H1 (cell line): ENCODE data around the gene RAB30. TPM values are rescaled to one million over a fixed set of nuclear protein-coding genes. Genes with fewer than 3 reads are reported as not detected.

Source experiments
- CTCF ChIA-PET: fragments of 300-600 bp; sonication (Branson Sonifier 250); formaldehyde crosslinking; loops from one replicate; lab custom pipeline; 2021; ENCODE audit not compliant: partially characterized antibody; lab: Charles Lee
- POLR2A ChIA-PET: fragments of 300-600 bp; sonication (Branson Sonifier 250); formaldehyde crosslinking; loops from one replicate; lab custom pipeline; 2021; ENCODE audit warnings: inconsistent platforms; ENCODE audit not compliant: partially characterized antibody; lab: Charles Lee
- DNase-seq, 2 experiments: peaks; one replicate each; pipeline versions ENCODE4 v3.0.0 to v3.0.0-alpha.2; 2010 to 2022; ENCODE audit warnings: low spot score in 2 of 2, low read depth in 1 of 2, mixed read lengths in 1 of 2
- FAIRE-seq: peaks from 2 replicates; lab custom pipeline; 2011; peaks lifted over from hg19 to GRCh38; lab: Jason Lieb, UNC
- H2AFZ ChIP-seq: 2 replicates; pipeline ENCODE4 v1.8.1; 2012; ENCODE audit warnings: low read length, inconsistent platforms
- H2AK5ac ChIP-seq: 2 replicates; pipeline ENCODE4 v1.6.1; 2013; ENCODE audit warnings: low read depth, low read length
- H2BK120ac ChIP-seq: replicated peaks from 2 replicates; pipeline ENCODE3; 2013; ENCODE audit warnings: low read depth, low read length, inconsistent platforms
- H2BK12ac ChIP-seq: 2 replicates; pipeline ENCODE4 v1.6.1; 2013; ENCODE audit warnings: low read depth, low read length
- H2BK15ac ChIP-seq: 2 replicates; pipeline ENCODE4 v1.6.1; 2013; ENCODE audit warnings: low read length
- H2BK20ac ChIP-seq: 2 replicates; pipeline ENCODE4 v1.6.1; 2013; ENCODE audit warnings: low read length
- H2BK5ac ChIP-seq: 2 replicates; pipeline ENCODE4 v1.6.1; 2013; ENCODE audit warnings: low read depth, low read length
- H3K14ac ChIP-seq: 2 replicates; pipeline ENCODE4 v1.6.1; 2013; ENCODE audit warnings: inconsistent platforms; ENCODE audit not compliant: insufficient read length
- H3K18ac ChIP-seq: 2 replicates; pipeline ENCODE4 v1.6.1; 2013; ENCODE audit warnings: low read length; ENCODE audit errors: extremely low read depth
- H3K23ac ChIP-seq: 2 replicates; pipeline ENCODE4 v1.6.1; 2013; ENCODE audit warnings: inconsistent platforms; ENCODE audit not compliant: insufficient read length
- H3K23me2 ChIP-seq: 2 replicates; pipeline ENCODE4 v1.6.1; 2013; ENCODE audit warnings: low read depth, low read length
- H3K27ac ChIP-seq: 2 replicates; pipeline ENCODE4 v1.6.1; 2011; ENCODE audit warnings: low read depth, low read length, inconsistent platforms
- H3K27me3 ChIP-seq, 4 experiments: replicated peaks in 1 of 4; 1 replicate in 1 of 4; 2 replicates in 3 of 4; pipeline versions ENCODE4 v1.6.1 to v1.8.1; 2011 to 2013; ENCODE audit warnings: low read length in 3 of 4, mild to moderate bottlenecking in 3 of 4, inconsistent platforms in 2 of 4, mixed read lengths in 2 of 4, moderate library complexity in 1 of 4; ENCODE audit not compliant: control insufficient read depth in 3 of 4, insufficient read depth in 3 of 4; ENCODE audit errors: extremely low read depth in 1 of 4
- H3K36me3 ChIP-seq, 4 experiments: 2 replicates each; pipeline versions ENCODE4 v1.6.1 to v1.8.1; 2011 to 2013; ENCODE audit warnings: mild to moderate bottlenecking in 4 of 4, low read length in 3 of 4, moderate library complexity in 2 of 4, control low read depth in 1 of 4, inconsistent platforms in 1 of 4; ENCODE audit not compliant: insufficient read depth in 4 of 4, control insufficient read depth in 2 of 4
- H3K4ac ChIP-seq: replicated peaks from 2 replicates; pipeline ENCODE3; 2013; ENCODE audit warnings: low read length, low read depth, mixed read lengths, inconsistent platforms; ENCODE audit not compliant: insufficient read length
- H3K4me1 ChIP-seq, 4 experiments: replicated peaks in 1 of 4; 1 replicate in 1 of 4; 2 replicates in 3 of 4; pipeline versions ENCODE4 v1.6.1 to v1.8.1; 2011 to 2013; ENCODE audit warnings: low read length in 3 of 4, inconsistent platforms in 2 of 4, mixed read lengths in 1 of 4; ENCODE audit not compliant: insufficient read depth in 4 of 4, control insufficient read depth in 3 of 4
- H3K4me2 ChIP-seq, 2 experiments: 2 replicates each; pipeline versions ENCODE4 v1.6.1 to v1.8.1; 2011 to 2013; ENCODE audit warnings: low read depth in 2 of 2, low read length in 2 of 2, control low read depth in 1 of 2, inconsistent platforms in 1 of 2, mild to moderate bottlenecking in 1 of 2; ENCODE audit not compliant: insufficient read depth in 1 of 2
- H3K4me3 ChIP-seq, 4 experiments: fragments of 200-600, 300-600 bp in 1 of 4; sonication (generic), shearing (Covaris generic), sonication (Bioruptor Twin) in 1 of 4; 2 replicates each; pipeline versions ENCODE4 v1.5.1 to v1.8.1; 2011 to 2016; ENCODE audit warnings: low read length in 4 of 4, low read depth in 3 of 4, control low read depth in 2 of 4, inconsistent platforms in 2 of 4, mild to moderate bottlenecking in 2 of 4, mixed read lengths in 1 of 4, moderate library complexity in 1 of 4; ENCODE audit not compliant: insufficient read depth in 2 of 4; ENCODE audit errors: extremely low read depth in 1 of 4
- H3K56ac ChIP-seq: replicated peaks from 2 replicates; pipeline ENCODE3; 2013; ENCODE audit warnings: low read depth, mild to moderate bottlenecking, mixed read lengths, low read length, inconsistent platforms; ENCODE audit not compliant: insufficient read length
- H3K79me1 ChIP-seq: 2 replicates; pipeline ENCODE4 v1.6.1; 2013; ENCODE audit warnings: low read depth, low read length, control low read depth
- H3K79me2 ChIP-seq, 2 experiments: 2 replicates each; pipeline versions ENCODE4 v1.6.1 to v1.8.1; 2012 to 2013; ENCODE audit warnings: low read length in 2 of 2, mild to moderate bottlenecking in 2 of 2, inconsistent platforms in 1 of 2; ENCODE audit not compliant: insufficient read depth in 2 of 2, control insufficient read depth in 1 of 2
- H3K9ac ChIP-seq, 4 experiments: replicated peaks in 1 of 4; 1 replicate in 1 of 4; 2 replicates in 3 of 4; pipeline versions ENCODE4 v1.6.1 to v1.8.1; 2011 to 2013; ENCODE audit warnings: low read depth in 3 of 4, low read length in 3 of 4, control low read depth in 2 of 4, mild to moderate bottlenecking in 2 of 4, moderate library complexity in 2 of 4, inconsistent platforms in 1 of 4; ENCODE audit errors: extremely low read depth in 1 of 4
- H3K9me3 ChIP-seq, 2 experiments: 2 replicates each; pipeline versions ENCODE4 v1.6.1 to v1.8.1; 2012 to 2013; ENCODE audit warnings: mild to moderate bottlenecking in 2 of 2, moderate library complexity in 2 of 2, control low read depth in 1 of 2, inconsistent platforms in 1 of 2, low read depth in 1 of 2, low read length in 1 of 2, mixed read lengths in 1 of 2; ENCODE audit not compliant: insufficient read depth in 2 of 2
- H4K20me1 ChIP-seq, 2 experiments: replicated peaks in 1 of 2; 2 replicates each; pipeline versions ENCODE3 to v1.8.1; 2011 to 2013; ENCODE audit warnings: inconsistent platforms in 2 of 2, low read length in 2 of 2, mild to moderate bottlenecking in 1 of 2; ENCODE audit not compliant: insufficient read depth in 2 of 2, control insufficient read depth in 1 of 2
- H4K5ac ChIP-seq: 2 replicates; pipeline ENCODE4 v1.6.1; 2013; ENCODE audit warnings: low read length, low read depth, mixed read lengths, inconsistent platforms; ENCODE audit not compliant: insufficient read length
- H4K8ac ChIP-seq: 2 replicates; pipeline ENCODE4 v1.8.0; 2013; ENCODE audit warnings: mild to moderate bottlenecking, moderate library complexity, low read length, inconsistent platforms; ENCODE audit not compliant: insufficient read depth; ENCODE audit errors: extremely low read depth
- H4K91ac ChIP-seq: replicated peaks from 2 replicates; pipeline ENCODE3; 2013; ENCODE audit warnings: low read length, mixed read lengths, inconsistent platforms; ENCODE audit not compliant: insufficient read length
- ASH2L ChIP-seq: fragments of 200-600, 300-600 bp; sonication (generic); IDR thresholded peaks from one replicate; pipeline ENCODE4 v1.7.1; 2017; ENCODE audit warnings: low read length
- ATF3 ChIP-seq: IDR thresholded peaks from 2 replicates; pipeline ENCODE4 v1.6.1; 2011; ENCODE audit warnings: low read depth, mild to moderate bottlenecking, low read length; ENCODE audit not compliant: insufficient read depth
- BCL11A ChIP-seq, 2 experiments: IDR thresholded peaks; one replicate each; pipeline ENCODE4 v1.6.1; 2011; ENCODE audit warnings: low read depth in 2 of 2, low read length in 2 of 2, mild to moderate bottlenecking in 2 of 2
- CHD2 ChIP-seq: IDR thresholded peaks from 2 replicates; pipeline ENCODE4 v1.6.1; 2012; ENCODE audit warnings: low read length, improper control_type of control experiment
- EGR1 ChIP-seq: IDR thresholded peaks from 2 replicates; pipeline ENCODE4 v1.6.1; 2011; ENCODE audit warnings: low read depth, low read length, borderline replicate concordance
- EZH2 ChIP-seq: fragments of 200-600 bp; sonication (generic); IDR thresholded peaks from 2 replicates; pipeline ENCODE4 v1.7.1; 2012; ENCODE audit warnings: low read depth, mild to moderate bottlenecking, moderate library complexity, low read length, inconsistent platforms; ENCODE audit not compliant: severe bottlenecking
- FOSL1 ChIP-seq: IDR thresholded peaks from 2 replicates; pipeline ENCODE4 v1.6.1; 2011; ENCODE audit warnings: mild to moderate bottlenecking, low read depth, low read length, moderate library complexity; ENCODE audit not compliant: insufficient read depth
- JUN ChIP-seq: IDR thresholded peaks from 2 replicates; pipeline ENCODE4 v1.6.1; 2011; ENCODE audit warnings: low read depth, mild to moderate bottlenecking, improper control_type of control experiment, low read length
- NRF1 ChIP-seq: IDR thresholded peaks from 2 replicates; pipeline ENCODE4 v1.6.1; 2011; ENCODE audit warnings: mild to moderate bottlenecking, low read depth, low read length, improper control_type of control experiment
- POLR2A ChIP-seq, 2 experiments: IDR thresholded peaks; 1 replicate in 1 of 2; 2 replicates in 1 of 2; pipeline ENCODE4 v1.6.1; 2011; ENCODE audit warnings: low read depth in 2 of 2, low read length in 2 of 2, mild to moderate bottlenecking in 2 of 2; ENCODE audit errors: control extremely low read depth in 1 of 2
- SIN3A ChIP-seq, 2 experiments: IDR thresholded peaks in 1 of 2; conservative IDR thresholded peaks in 1 of 2; 2 replicates each; pipeline ENCODE4 v1.6.1; 2011 to 2012; ENCODE audit warnings: low read length in 2 of 2, improper control_type of control experiment in 1 of 2, low read depth in 1 of 2, mild to moderate bottlenecking in 1 of 2
- SIRT6 ChIP-seq: IDR thresholded peaks from one replicate; pipeline ENCODE4 v1.7.1; 2012; ENCODE audit warnings: low read length, inconsistent platforms
- SP1 ChIP-seq: IDR thresholded peaks from 2 replicates; pipeline ENCODE4 v1.6.1; 2011; ENCODE audit warnings: low read depth, low read length
- SUZ12 ChIP-seq: fragments of 200-600 bp; sonication (generic); IDR thresholded peaks from 2 replicates; pipeline ENCODE4 v1.6.1; 2012; ENCODE audit warnings: mild to moderate bottlenecking, inconsistent platforms, low read length, moderate library complexity, mixed read lengths
- TAF7 ChIP-seq: optimal IDR thresholded peaks from 2 replicates; pipeline ENCODE3; 2011; ENCODE audit warnings: low read depth, mild to moderate bottlenecking, inconsistent platforms, low read length, moderate library complexity, borderline replicate concordance
- WGBS, 2 experiments: shearing (Covaris generic) in 1 of 2; methylation state at CpG; one replicate each; pipeline versions ENCODE4 v1.1.6 to v1.1.7; 2013 to 2015; ENCODE audit warnings: low lambda C conversion rate in 2 of 2, mixed read lengths in 2 of 2, inconsistent platforms in 1 of 2, low coverage in 1 of 2, missing lambda C conversion rate in 1 of 2; ENCODE audit not compliant: insufficient replicate concordance in 2 of 2, insufficient coverage in 1 of 2, insufficient read length in 1 of 2; ENCODE audit errors: extremely low coverage in 1 of 2, missing lambda C conversion rate in 1 of 2; 5-methylcytosine and 5-hydroxymethylcytosine counted together
- polyA plus RNA-seq, 7 experiments: library from polyadenylated mRNA; depleted of rRNA in 3 of 7; stranded (reverse) in 5 of 7; unstranded in 2 of 7; fragments of >200 nt in 5 of 7; fragments of 200-250 nt in 2 of 7; gene quantifications; 1 replicate in 5 of 7; 2 replicates in 1 of 7; 4 replicates in 1 of 7; pipeline versions ENCODE4 v1.2.1 to v1.2.3, GENCODE V29; 2011 to 2013; ENCODE audit warnings: missing spikeins in 2 of 7, mixed read lengths in 2 of 7
- total RNA-seq: library from RNA; stranded (reverse); fragmentation: NEBNext Ultra II Directional; extraction: Animal tissue kit (Norgen Biotek cat#: 25700); gene quantifications from 2 replicates; pipeline ENCODE4 v1.2.1, GENCODE V29; 2021

The RAB30 gene
- total and polyA plus RNA-seq, 2 of the 8 experiments (the other 6 are each of a cell fraction or from before 2014, with no cell fraction given) = 1.6 to 11.7 TPM

- Histone ChIP-seq H3K23ac (no peak overlapping the region), H3K36me3 (no peaks in the 10 kb centered on the region), H4K5ac (no peak overlapping the region), H2BK12ac (no peak overlapping the region), H2BK15ac (no peak overlapping the region), H3K18ac (no peak overlapping the region), H2AK5ac (no peak overlapping the region), H3K9me3 (no peaks in the 10 kb centered on the region), H2BK20ac (no peak overlapping the region), H3K23me2 (no peaks in the 10 kb centered on the region), H3K9ac (no peak overlapping the region), H4K8ac (no peak overlapping the region), H3K4me1 (peaks cover 0 to 6% (median 3%) of the 10 kb centered on the region in 4 experiments; a peak in 4 of 7 replicates), H3K4me2 (no peak overlapping the region), H4K91ac (no peak overlapping the region), H3K27ac (no peak overlapping the region), H3K14ac (no peak overlapping the region), H3K56ac (no peak overlapping the region), H2BK120ac (no peak overlapping the region), H2AFZ (no peak overlapping the region), H2BK5ac (no peak overlapping the region), H3K79me2 (no peaks in the 10 kb centered on the region), H3K4ac (no peak overlapping the region), H3K79me1 (no peaks in the 10 kb centered on the region; the same call in 1 of the 2 replicates), H4K20me1 (no peaks in the 10 kb centered on the region), H3K4me3 (no peak overlapping the region), H3K27me3 (no peaks in the 10 kb centered on the region)
- ChIA-PET CTCF (interaction anchor here (0.8 to 1.7 kb wide), 9 partner anchors 9 to 82 kb away, joined by 3 to 6 read pairs (median 4); no protein-coding TSS in a partner anchor), POLR2A (interaction anchor here (1.0 kb wide), 1 partner anchor 14 kb away, joined by 3 read pairs; no protein-coding TSS in a partner anchor)
- DNase-seq (no peak), FAIRE-seq (no peak)
- 92% methylated on average over 5 of the region's 5 CpGs; no CpG with 5 or more reads in 1 of the 2 experiments for WGBS, 2 experiments
- TF ChIP-seq NRF1 (no peak), BCL11A (IDR thresholded peaks at IDR 0.05; ENCODE audit: low read depth in 2 of 2, low read length in 2 of 2) (no peak), EGR1 (no peak), CHD2 (no peak), JUN (no peak), ASH2L (no peak), SIN3A (conservative IDR thresholded peaks at IDR 0.05 in 1 of 2, IDR thresholded peaks at IDR 0.05 in 1 of 2; ENCODE audit: low read depth in 1 of 2, low read length in 2 of 2) (no peak), ATF3 (no peak), SP1 (no peak), FOSL1 (no peak), TAF7 (no peak), POLR2A (IDR thresholded peaks at IDR 0.05; ENCODE audit: control extremely low read depth in 1 of 2, low read depth in 2 of 2, low read length in 2 of 2) (no peak), SUZ12 (no peak), SIRT6 (no peak), EZH2 (no peak)
These were observed 64.2 kb downstream of the RAB30 start for GRCh38 chr11:83007477-83007876.
